WTC11 (cell line): Measurements from ENCODE around the gene DBN1. TPM values are rescaled to one million over a fixed set of nuclear protein-coding genes. Genes with fewer than 3 reads are reported as not detected.

ENCODE experiments used
- ATAC-seq: fragments of 200-7000 bp; cut with Tn5 transposase; 2 replicates; pipeline ENCODE4 v1.10.0; 2021; ENCODE audit warnings: mild to moderate bottlenecking, moderate library complexity
- CTCF ChIA-PET: fragments of 300-600 bp; sonication (Branson Sonifier 250); formaldehyde crosslinking; loops from one replicate; lab custom pipeline; 2021; ENCODE audit warnings: antibody characterized with exemption; lab: Charles Lee
- POLR2A ChIA-PET: fragments of 350-600 bp; sonication (Branson Sonifier 250); formaldehyde crosslinking; loops from one replicate; lab custom pipeline; 2021; ENCODE audit warnings: antibody characterized with exemption; lab: Charles Lee
- DNase-seq: peaks from one replicate; pipeline ENCODE4 v3.0.0; 2021; ENCODE audit warnings: low spot score
- H3K27ac Mint-ChIP-seq: 2 replicates; pipeline ENCODE4 v1.8.0; 2021; ENCODE audit warnings: mixed read lengths
- H3K27me3 Mint-ChIP-seq: 2 replicates; pipeline ENCODE4 v1.8.0; 2021; ENCODE audit warnings: low read depth, mild to moderate bottlenecking, moderate library complexity, mixed read lengths
- H3K36me3 Mint-ChIP-seq: 2 replicates; pipeline ENCODE4 v1.8.0; 2021; ENCODE audit warnings: mixed read lengths
- H3K4me1 Mint-ChIP-seq: 2 replicates; pipeline ENCODE4 v1.8.0; 2022; ENCODE audit warnings: mixed read lengths
- H3K4me3 Mint-ChIP-seq: 2 replicates; pipeline ENCODE4 v1.8.0; 2021; ENCODE audit warnings: mild to moderate bottlenecking, moderate library complexity, mixed read lengths
- H3K9me3 Mint-ChIP-seq: 2 replicates; pipeline ENCODE4 v1.8.0; 2021; ENCODE audit warnings: mixed read lengths
- CBFB ChIP-seq: sonication (generic); formaldehyde crosslinking; IDR thresholded peaks from 2 replicates; pipeline ENCODE4 v1.8.1; 2022; ENCODE audit warnings: mild to moderate bottlenecking, low read depth, missing genetic modification reagents
- EMX1 ChIP-seq: fragments of 250-450 bp; sonication (Bioruptor Pico); IDR thresholded peaks from 2 replicates; pipeline ENCODE4 v1.8.0; 2021; ENCODE audit warnings: mild to moderate bottlenecking
- FOXP1 ChIP-seq: sonication (generic); formaldehyde crosslinking; IDR thresholded peaks from 2 replicates; pipeline ENCODE4 v1.8.0; 2022; ENCODE audit warnings: missing genetic modification reagents, mild to moderate bottlenecking, moderate library complexity, borderline replicate concordance
- GABPB1 ChIP-seq: sonication (generic); formaldehyde crosslinking; IDR thresholded peaks from 2 replicates; pipeline ENCODE4 v1.8.1; 2023; ENCODE audit warnings: mild to moderate bottlenecking, missing genetic modification reagents
- HMGA2 ChIP-seq: fragments of 250-450 bp; sonication (Bioruptor Pico); IDR thresholded peaks from 2 replicates; pipeline ENCODE4 v1.4.0; 2021; ENCODE audit warnings: mild to moderate bottlenecking, moderate library complexity
- JUN ChIP-seq: sonication (generic); formaldehyde crosslinking; IDR thresholded peaks from 2 replicates; pipeline ENCODE4 v1.8.0; 2023; ENCODE audit warnings: mild to moderate bottlenecking, missing genetic modification reagents
- RELA ChIP-seq: sonication (generic); formaldehyde crosslinking; IDR thresholded peaks from 2 replicates; pipeline ENCODE4 v1.8.1; 2022; ENCODE audit warnings: missing genetic modification reagents, mild to moderate bottlenecking, borderline replicate concordance
- SP1 ChIP-seq: sonication (generic); formaldehyde crosslinking; conservative IDR thresholded peaks from 2 replicates; pipeline ENCODE4 v1.8.1; 2022; ENCODE audit warnings: missing genetic modification reagents
- ZNF219 ChIP-seq: sonication (generic); formaldehyde crosslinking; IDR thresholded peaks from 2 replicates; pipeline ENCODE4 v1.8.0; 2023; ENCODE audit warnings: missing genetic modification reagents, mild to moderate bottlenecking, borderline replicate concordance
- ZNF232 ChIP-seq: sonication (generic); formaldehyde crosslinking; IDR thresholded peaks from 2 replicates; pipeline ENCODE4 v1.8.0; 2022; ENCODE audit warnings: mild to moderate bottlenecking, missing genetic modification reagents
- total RNA-seq: library from RNA; stranded (reverse); gene quantifications from 3 replicates; pipeline ENCODE4 v1.2.3, GENCODE V29; 2021
- TF ChIP-seq, protein P1 (sequence below): fragments of 250-450 bp; sonication (Bioruptor Pico); IDR thresholded peaks from 2 replicates; pipeline ENCODE4 v1.9.0; 2021; ENCODE audit warnings: moderate library complexity, mild to moderate bottlenecking, inconsistent platforms, borderline replicate concordance
- TF ChIP-seq, protein P2 (sequence below): sonication (generic); formaldehyde crosslinking; IDR thresholded peaks from 2 replicates; pipeline ENCODE4 v1.8.1; 2022; ENCODE audit warnings: mild to moderate bottlenecking, missing genetic modification reagents, moderate library complexity, borderline replicate concordance
- TF ChIP-seq, protein P3 (sequence below): sonication (generic); formaldehyde crosslinking; IDR thresholded peaks from 2 replicates; pipeline ENCODE4 v1.8.0; 2022; ENCODE audit warnings: missing genetic modification reagents
- TF ChIP-seq, protein P4 (sequence below): fragments of 250-450 bp; sonication (Bioruptor Pico); IDR thresholded peaks from 2 replicates; pipeline ENCODE4 v1.8.0; 2021; ENCODE audit warnings: mild to moderate bottlenecking
- TF ChIP-seq, protein P5 (sequence below): sonication (generic); formaldehyde crosslinking; IDR thresholded peaks from 2 replicates; pipeline ENCODE4 v1.8.0; 2023; ENCODE audit warnings: missing genetic modification reagents
- TF ChIP-seq, protein P6 (sequence below): sonication (generic); formaldehyde crosslinking; IDR thresholded peaks from 2 replicates; pipeline ENCODE4 v1.8.1; 2023; ENCODE audit warnings: mild to moderate bottlenecking, missing genetic modification reagents, moderate library complexity

The DBN1 gene
- total RNA-seq, 1 experiment from 2014 or later: 288 TPM

DNA sequence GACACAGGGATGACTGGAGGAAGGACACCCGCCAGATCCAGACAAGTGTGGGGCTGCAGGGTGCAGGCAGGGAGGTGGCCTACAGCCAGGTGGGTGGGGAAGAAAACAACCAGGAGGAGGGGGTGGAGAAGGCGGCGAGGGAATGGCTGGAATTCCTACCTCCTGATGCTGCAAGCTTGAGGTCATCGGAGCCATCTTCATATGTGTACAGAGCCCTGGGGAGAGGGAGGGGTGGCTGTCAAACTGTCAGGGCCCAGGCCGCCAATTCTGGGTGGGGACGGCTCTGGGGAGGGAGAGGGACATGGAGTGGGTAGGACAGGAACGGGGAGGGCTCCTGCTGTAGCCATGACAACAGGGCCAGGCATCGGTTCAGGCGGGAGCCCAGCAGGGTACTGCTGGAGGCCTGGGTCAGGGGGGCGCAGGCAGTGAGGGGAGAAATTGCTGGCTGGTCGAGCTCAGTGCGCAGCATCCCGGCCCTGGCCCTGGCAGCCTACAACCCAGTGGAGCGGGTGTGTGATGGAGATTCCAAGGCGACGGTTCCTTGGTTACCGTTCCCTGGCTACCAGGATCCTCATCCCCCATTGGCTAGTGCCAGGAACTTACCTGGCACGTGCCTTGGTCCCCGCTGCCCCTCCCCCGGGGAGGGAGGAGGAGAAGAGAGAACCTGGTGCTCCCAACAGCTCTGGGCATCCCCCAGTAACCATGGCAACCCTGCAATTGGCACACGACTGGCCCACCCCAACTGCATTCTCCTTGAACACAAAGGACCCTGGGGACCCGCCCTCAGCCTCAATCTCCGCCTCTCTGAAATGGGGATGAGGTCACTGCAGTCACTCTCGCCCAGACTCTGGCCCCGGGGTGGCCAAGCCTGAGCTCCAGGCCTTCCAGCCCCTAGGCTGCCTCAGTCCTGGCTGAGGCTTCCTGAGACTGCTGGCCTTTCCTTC is 4.5 kb downstream of the DBN1 start (continued):
- TF ChIP-seq EMX1 (CRISPR knock-in tag): no peak

DNA sequence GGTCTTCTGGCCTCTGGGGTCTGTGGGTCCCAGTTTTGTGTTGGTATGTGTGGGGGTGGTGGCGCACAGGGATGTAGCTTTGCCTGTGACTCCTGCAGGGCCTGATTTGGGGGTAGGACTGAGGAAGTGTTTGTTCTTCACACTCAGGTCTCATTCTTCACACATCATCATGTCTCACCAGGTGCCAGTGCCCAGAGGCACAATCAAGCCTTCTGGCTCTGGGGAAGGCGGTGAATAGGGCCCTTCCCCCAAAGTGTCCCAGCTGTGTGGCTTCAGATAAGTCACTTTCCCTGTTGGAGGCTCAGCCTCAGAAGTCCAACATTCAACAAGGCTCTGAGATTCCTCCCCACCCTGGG is 5.1 kb downstream of the DBN1 start:
- ATAC-seq: no peak
- Mint-ChIP-seq H3K4me3 (no peak overlapping the region), H3K9me3 (peaks cover 10% of the 10 kb centered on the region), H3K4me1 (peaks cover 26% of the 10 kb centered on the region), H3K27me3 (no peaks in the 10 kb centered on the region), H3K27ac (no peak overlapping the region), H3K36me3 (peaks cover 51% of the 10 kb centered on the region)
- CTCF ChIA-PET: interaction anchor here (5.0 to 16.7 kb wide), 2 partner anchors 11 to 25 kb away, joined by 33 to 230 read pairs; partner anchors contain the start of gene PDLIM7
- no peak for DNase-seq
- TF ChIP-seq, protein P1, sequence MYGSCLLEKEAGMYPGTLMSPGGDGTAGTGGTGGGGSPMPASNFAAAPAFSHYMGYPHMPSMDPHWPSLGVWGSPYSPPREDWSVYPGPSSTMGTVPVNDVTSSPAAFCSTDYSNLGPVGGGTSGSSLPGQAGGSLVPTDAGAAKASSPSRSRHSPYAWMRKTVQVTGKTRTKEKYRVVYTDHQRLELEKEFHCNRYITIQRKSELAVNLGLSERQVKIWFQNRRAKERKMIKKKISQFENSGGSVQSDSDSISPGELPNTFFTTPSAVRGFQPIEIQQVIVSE (CRISPR knock-in tag): no peak
- TF ChIP-seq, protein P2, sequence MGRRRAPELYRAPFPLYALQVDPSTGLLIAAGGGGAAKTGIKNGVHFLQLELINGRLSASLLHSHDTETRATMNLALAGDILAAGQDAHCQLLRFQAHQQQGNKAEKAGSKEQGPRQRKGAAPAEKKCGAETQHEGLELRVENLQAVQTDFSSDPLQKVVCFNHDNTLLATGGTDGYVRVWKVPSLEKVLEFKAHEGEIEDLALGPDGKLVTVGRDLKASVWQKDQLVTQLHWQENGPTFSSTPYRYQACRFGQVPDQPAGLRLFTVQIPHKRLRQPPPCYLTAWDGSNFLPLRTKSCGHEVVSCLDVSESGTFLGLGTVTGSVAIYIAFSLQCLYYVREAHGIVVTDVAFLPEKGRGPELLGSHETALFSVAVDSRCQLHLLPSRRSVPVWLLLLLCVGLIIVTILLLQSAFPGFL (CRISPR knock-in tag): no peak
- TF ChIP-seq ZNF232 (CRISPR knock-in tag) (no peak), CBFB (no peak), GABPB1 (CRISPR knock-in tag) (no peak), ZNF219 (CRISPR knock-in tag) (no peak), JUN (CRISPR knock-in tag) (no peak), FOXP1 (CRISPR knock-in tag) (no peak), RELA (CRISPR knock-in tag) (no peak), SP1 (CRISPR knock-in tag) (no peak), HMGA2 (no peak)
- TF ChIP-seq, protein P3, sequence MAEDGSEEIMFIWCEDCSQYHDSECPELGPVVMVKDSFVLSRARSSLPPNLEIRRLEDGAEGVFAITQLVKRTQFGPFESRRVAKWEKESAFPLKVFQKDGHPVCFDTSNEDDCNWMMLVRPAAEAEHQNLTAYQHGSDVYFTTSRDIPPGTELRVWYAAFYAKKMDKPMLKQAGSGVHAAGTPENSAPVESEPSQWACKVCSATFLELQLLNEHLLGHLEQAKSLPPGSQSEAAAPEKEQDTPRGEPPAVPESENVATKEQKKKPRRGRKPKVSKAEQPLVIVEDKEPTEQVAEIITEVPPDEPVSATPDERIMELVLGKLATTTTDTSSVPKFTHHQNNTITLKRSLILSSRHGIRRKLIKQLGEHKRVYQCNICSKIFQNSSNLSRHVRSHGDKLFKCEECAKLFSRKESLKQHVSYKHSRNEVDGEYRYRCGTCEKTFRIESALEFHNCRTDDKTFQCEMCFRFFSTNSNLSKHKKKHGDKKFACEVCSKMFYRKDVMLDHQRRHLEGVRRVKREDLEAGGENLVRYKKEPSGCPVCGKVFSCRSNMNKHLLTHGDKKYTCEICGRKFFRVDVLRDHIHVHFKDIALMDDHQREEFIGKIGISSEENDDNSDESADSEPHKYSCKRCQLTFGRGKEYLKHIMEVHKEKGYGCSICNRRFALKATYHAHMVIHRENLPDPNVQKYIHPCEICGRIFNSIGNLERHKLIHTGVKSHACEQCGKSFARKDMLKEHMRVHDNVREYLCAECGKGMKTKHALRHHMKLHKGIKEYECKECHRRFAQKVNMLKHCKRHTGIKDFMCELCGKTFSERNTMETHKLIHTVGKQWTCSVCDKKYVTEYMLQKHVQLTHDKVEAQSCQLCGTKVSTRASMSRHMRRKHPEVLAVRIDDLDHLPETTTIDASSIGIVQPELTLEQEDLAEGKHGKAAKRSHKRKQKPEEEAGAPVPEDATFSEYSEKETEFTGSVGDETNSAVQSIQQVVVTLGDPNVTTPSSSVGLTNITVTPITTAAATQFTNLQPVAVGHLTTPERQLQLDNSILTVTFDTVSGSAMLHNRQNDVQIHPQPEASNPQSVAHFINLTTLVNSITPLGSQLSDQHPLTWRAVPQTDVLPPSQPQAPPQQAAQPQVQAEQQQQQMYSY (CRISPR knock-in tag): no peak
- TF ChIP-seq, protein P4, sequence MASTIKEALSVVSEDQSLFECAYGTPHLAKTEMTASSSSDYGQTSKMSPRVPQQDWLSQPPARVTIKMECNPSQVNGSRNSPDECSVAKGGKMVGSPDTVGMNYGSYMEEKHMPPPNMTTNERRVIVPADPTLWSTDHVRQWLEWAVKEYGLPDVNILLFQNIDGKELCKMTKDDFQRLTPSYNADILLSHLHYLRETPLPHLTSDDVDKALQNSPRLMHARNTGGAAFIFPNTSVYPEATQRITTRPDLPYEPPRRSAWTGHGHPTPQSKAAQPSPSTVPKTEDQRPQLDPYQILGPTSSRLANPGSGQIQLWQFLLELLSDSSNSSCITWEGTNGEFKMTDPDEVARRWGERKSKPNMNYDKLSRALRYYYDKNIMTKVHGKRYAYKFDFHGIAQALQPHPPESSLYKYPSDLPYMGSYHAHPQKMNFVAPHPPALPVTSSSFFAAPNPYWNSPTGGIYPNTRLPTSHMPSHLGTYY (CRISPR knock-in tag): no peak
- TF ChIP-seq, protein P5, sequence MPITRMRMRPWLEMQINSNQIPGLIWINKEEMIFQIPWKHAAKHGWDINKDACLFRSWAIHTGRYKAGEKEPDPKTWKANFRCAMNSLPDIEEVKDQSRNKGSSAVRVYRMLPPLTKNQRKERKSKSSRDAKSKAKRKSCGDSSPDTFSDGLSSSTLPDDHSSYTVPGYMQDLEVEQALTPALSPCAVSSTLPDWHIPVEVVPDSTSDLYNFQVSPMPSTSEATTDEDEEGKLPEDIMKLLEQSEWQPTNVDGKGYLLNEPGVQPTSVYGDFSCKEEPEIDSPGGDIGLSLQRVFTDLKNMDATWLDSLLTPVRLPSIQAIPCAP: no peak
- TF ChIP-seq, protein P6, sequence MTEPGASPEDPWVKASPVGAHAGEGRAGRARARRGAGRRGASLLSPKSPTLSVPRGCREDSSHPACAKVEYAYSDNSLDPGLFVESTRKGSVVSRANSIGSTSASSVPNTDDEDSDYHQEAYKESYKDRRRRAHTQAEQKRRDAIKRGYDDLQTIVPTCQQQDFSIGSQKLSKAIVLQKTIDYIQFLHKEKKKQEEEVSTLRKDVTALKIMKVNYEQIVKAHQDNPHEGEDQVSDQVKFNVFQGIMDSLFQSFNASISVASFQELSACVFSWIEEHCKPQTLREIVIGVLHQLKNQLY: no peak
- POLR2A ChIA-PET: interaction anchor here (0.9 kb wide), 1 partner anchor 26 kb away, joined by 4 read pairs; no protein-coding TSS in a partner anchor
